ENCODE data around the gene ZFYVE16. TPM values are rescaled to one million over a fixed set of nuclear protein-coding genes. Genes with fewer than 3 reads are reported as not detected.
A peak's percentile ranks its signal among the peaks of the same experiment; 100 is the strongest.

The ZFYVE16 gene
- total and polyA plus RNA-seq, 2 of the 13 experiments (the other 11 are each of a cell fraction or from before 2014, with no cell fraction given) = 9.3 to 33.3 TPM

- Histone ChIP-seq H3K27ac (ENCODE audit: extremely low read length, insufficient read depth, low read length) (no peak overlapping the region), H3K36me3 (replicated peaks in 1 of 2; ENCODE audit: control insufficient read depth in 1 of 2, insufficient read depth in 2 of 2, low read length in 2 of 2) (no peaks in the 10 kb centered on the region), H4K20me1 (ENCODE audit: insufficient read depth, low read length) (no peaks in the 10 kb centered on the region), H3K9me3 (ENCODE audit: low read length) (no peaks in the 10 kb centered on the region), H3K4me3 (replicated peaks in 1 of 3; ENCODE audit: insufficient read depth in 1 of 3, low read depth in 2 of 3, low read length in 3 of 3) (no peak overlapping the region), H3K9ac (ENCODE audit: insufficient read depth, low read depth, low read length) (no peak overlapping the region), H3K27me3 (ENCODE audit: control insufficient read depth in 1 of 2, insufficient read depth in 2 of 2, low read length in 2 of 2) (peaks cover 0 to 7% of the 10 kb centered on the region in 2 experiments; a peak in 2 of 5 replicates), H2AFZ (ENCODE audit: low read length) (no peak overlapping the region), H3K79me2 (ENCODE audit: insufficient read depth, low read length) (no peaks in the 10 kb centered on the region), H3K4me2 (ENCODE audit: low read depth, low read length) (no peak overlapping the region), H3K4me1 (ENCODE audit: insufficient read depth, low read length) (no peaks in the 10 kb centered on the region)
- intact Hi-C loops (cut with micrococcal nuclease; ENCODE audit: unreplicated experiment) (no loop called here), in situ Hi-C loops (cut with HindIII; ENCODE audit: extremely low pct_ligation_motif_present, low pct_unique_long_range_greater_than_20kb) (no loop called here)
- CTCF ChIA-PET (ENCODE audit: low intra/inter-chr PET ratio, low total read pairs) = no interaction called here
- POLR2A ChIA-PET = no interaction called here
- FAIRE-seq (no peak), ATAC-seq (no peak), DNase-seq (ENCODE audit: low spot score) (no peak)
- WGBS (ENCODE audit: low lambda C conversion rate) = 20% methylated on average over 3 of the region's 3 CpGs
- no TSS peak for BruUV-seq (replicated peaks)
- TF ChIP-seq MAFF (IDR thresholded peaks at IDR 0.05; ENCODE audit: low read depth, low read length) (peak; percentile 66), SALL2 (CRISPR knock-in tag; IDR thresholded peaks at IDR 0.05) (no peak), MAFK (conservative IDR thresholded peaks at IDR 0.05 in 1 of 2, IDR thresholded peaks at IDR 0.05 in 1 of 2; ENCODE audit: low read length in 2 of 2) (peak; percentile 65 to 78)
Observed at GRCh38 chr5:80376557-80376956, 31.3 kb upstream of the ZFYVE16 start.

- H3K9me3 ChIP-seq (ENCODE audit: low read length) = no peaks in the 10 kb centered on the region
- CTCF ChIA-PET (ENCODE audit: low intra/inter-chr PET ratio, low total read pairs) = no interaction called here
- ATAC-seq = no peak
- H3K27ac ChIP-seq (ENCODE audit: extremely low read length, insufficient read depth, low read length) = no peak overlapping the region
- H3K27me3 ChIP-seq (ENCODE audit: control insufficient read depth in 1 of 2, insufficient read depth in 2 of 2, low read length in 2 of 2) = 0 out of 5 replicates have a peak, but pooled peaks cover 0 to 7% of the 10 kb centered on the region in 2 experiments
- no peaks in the 10 kb centered on the region for H3K36me3 ChIP-seq (replicated peaks in 1 of 2; ENCODE audit: control insufficient read depth in 1 of 2, insufficient read depth in 2 of 2, low read length in 2 of 2)
- no peaks in the 10 kb centered on the region for H3K79me2 ChIP-seq (ENCODE audit: insufficient read depth, low read length)
- H3K4me1 ChIP-seq (ENCODE audit: insufficient read depth, low read length) = no peaks in the 10 kb centered on the region
- no peak overlapping the region for H3K4me2 ChIP-seq (ENCODE audit: low read depth, low read length)
- H3K9ac ChIP-seq (ENCODE audit: insufficient read depth, low read depth, low read length) = no peak overlapping the region
- H2AFZ ChIP-seq (ENCODE audit: low read length) = no peak overlapping the region
- BruUV-seq (replicated peaks) = no TSS peak
- H3K4me3 ChIP-seq (replicated peaks in 1 of 3; ENCODE audit: insufficient read depth in 1 of 3, low read depth in 2 of 3, low read length in 3 of 3) = no peak overlapping the region
- no peak for DNase-seq (ENCODE audit: low spot score)
- in situ Hi-C loops (cut with HindIII; ENCODE audit: extremely low pct_ligation_motif_present, low pct_unique_long_range_greater_than_20kb) (no loop called here), intact Hi-C loops (cut with micrococcal nuclease; ENCODE audit: unreplicated experiment) (no loop called here)
- H4K20me1 ChIP-seq (ENCODE audit: insufficient read depth, low read length) = no peaks in the 10 kb centered on the region
- POLR2A ChIA-PET = no interaction called here
- FAIRE-seq = no peak
- WGBS (ENCODE audit: low lambda C conversion rate) = 43% methylated on average over 4 of the region's 4 CpGs
- TF ChIP-seq REXO4 (CRISPR knock-in tag; IDR thresholded peaks at IDR 0.05; ENCODE audit: borderline replicate concordance) (no peak), EZH2 (conservative IDR thresholded peaks at IDR 0.05; ENCODE audit: low read depth, low read length) (no peak), ZSCAN9 (CRISPR knock-in tag; IDR thresholded peaks at IDR 0.05; ENCODE audit: borderline replicate concordance) (no peak), ZNF780A (CRISPR knock-in tag; IDR thresholded peaks at IDR 0.05) (no peak), RBM39 (IDR thresholded peaks at IDR 0.05; ENCODE audit: low read depth, low read length, poor library complexity, severe bottlenecking) (no peak), ZNF329 (CRISPR knock-in tag; IDR thresholded peaks at IDR 0.05; ENCODE audit: low read depth) (no peak), RFX1 (IDR thresholded peaks at IDR 0.05) (no peak), MYC (CRISPR knock-in tag; IDR thresholded peaks at IDR 0.05; ENCODE audit: borderline replicate concordance) (no peak), ZNF160 (CRISPR knock-in tag; IDR thresholded peaks at IDR 0.05) (no peak), SRSF4 (IDR thresholded peaks at IDR 0.05; ENCODE audit: low read depth, low read length, poor library complexity, severe bottlenecking) (no peak), RXRA (CRISPR knock-in tag; IDR thresholded peaks at IDR 0.05) (no peak), ZNF646 (CRISPR knock-in tag; IDR thresholded peaks at IDR 0.05) (no peak)
Observed at GRCh38 chr5:80382488-80382887, 25.4 kb upstream of the ZFYVE16 start.
